T-helper 17 cell (primary cell): ENCODE data around the gene USP54. TPM values are rescaled to one million over a fixed set of nuclear protein-coding genes. Genes with fewer than 3 reads are reported as not detected.
A peak's percentile ranks its signal among the peaks of the same experiment; 100 is the strongest.
"Not testable (repeated sequence)": the region's sequence is repeated elsewhere in the genome, so short reads cannot be mapped to it uniquely, and the experiment has no call there.

Experiments
- ATAC-seq: fragments of 150-1000 bp; cut with Tn5 transposase; 2 replicates; pipeline ENCODE4 v1.10.0; 2021; ENCODE audit warnings: mild to moderate bottlenecking, moderate library complexity
- DNase-seq, 3 donors: peaks; one replicate each; pipeline versions ENCODE4 v3.0.0 to v3.0.0-alpha.2; 2020 to 2021
- H3K9me3 ChIP-seq: one replicate; pipeline ENCODE4 v1.7.0; 2013; ENCODE audit warnings: low read length, mild to moderate bottlenecking; ENCODE audit not compliant: control insufficient read depth, poor library complexity, severe bottlenecking
- H3K27ac Mint-ChIP-seq: one replicate; pipeline ENCODE4 v1.8.0; 2022; ENCODE audit warnings: mild to moderate bottlenecking, moderate library complexity, mixed read lengths
- H3K27me3 Mint-ChIP-seq: one replicate; pipeline ENCODE4 v1.8.0; 2022; ENCODE audit warnings: mixed read lengths
- H3K36me3 Mint-ChIP-seq: one replicate; pipeline ENCODE4 v1.8.0; 2022; ENCODE audit warnings: low read depth, mixed read lengths
- H3K4me1 Mint-ChIP-seq: one replicate; pipeline ENCODE4 v1.8.0; 2022; ENCODE audit warnings: mild to moderate bottlenecking, mixed read lengths
- H3K4me3 Mint-ChIP-seq: one replicate; pipeline ENCODE4 v1.8.0; 2022; ENCODE audit warnings: mild to moderate bottlenecking, moderate library complexity, mixed read lengths
- total RNA-seq, 4 donors: library from RNA in 2 of 4; stranded (reverse) in 2 of 4; gene quantifications; one replicate each; pipeline ENCODE4 v1.2.3 and lab custom pipeline; 2022 to 2026

The USP54 gene, protein sequence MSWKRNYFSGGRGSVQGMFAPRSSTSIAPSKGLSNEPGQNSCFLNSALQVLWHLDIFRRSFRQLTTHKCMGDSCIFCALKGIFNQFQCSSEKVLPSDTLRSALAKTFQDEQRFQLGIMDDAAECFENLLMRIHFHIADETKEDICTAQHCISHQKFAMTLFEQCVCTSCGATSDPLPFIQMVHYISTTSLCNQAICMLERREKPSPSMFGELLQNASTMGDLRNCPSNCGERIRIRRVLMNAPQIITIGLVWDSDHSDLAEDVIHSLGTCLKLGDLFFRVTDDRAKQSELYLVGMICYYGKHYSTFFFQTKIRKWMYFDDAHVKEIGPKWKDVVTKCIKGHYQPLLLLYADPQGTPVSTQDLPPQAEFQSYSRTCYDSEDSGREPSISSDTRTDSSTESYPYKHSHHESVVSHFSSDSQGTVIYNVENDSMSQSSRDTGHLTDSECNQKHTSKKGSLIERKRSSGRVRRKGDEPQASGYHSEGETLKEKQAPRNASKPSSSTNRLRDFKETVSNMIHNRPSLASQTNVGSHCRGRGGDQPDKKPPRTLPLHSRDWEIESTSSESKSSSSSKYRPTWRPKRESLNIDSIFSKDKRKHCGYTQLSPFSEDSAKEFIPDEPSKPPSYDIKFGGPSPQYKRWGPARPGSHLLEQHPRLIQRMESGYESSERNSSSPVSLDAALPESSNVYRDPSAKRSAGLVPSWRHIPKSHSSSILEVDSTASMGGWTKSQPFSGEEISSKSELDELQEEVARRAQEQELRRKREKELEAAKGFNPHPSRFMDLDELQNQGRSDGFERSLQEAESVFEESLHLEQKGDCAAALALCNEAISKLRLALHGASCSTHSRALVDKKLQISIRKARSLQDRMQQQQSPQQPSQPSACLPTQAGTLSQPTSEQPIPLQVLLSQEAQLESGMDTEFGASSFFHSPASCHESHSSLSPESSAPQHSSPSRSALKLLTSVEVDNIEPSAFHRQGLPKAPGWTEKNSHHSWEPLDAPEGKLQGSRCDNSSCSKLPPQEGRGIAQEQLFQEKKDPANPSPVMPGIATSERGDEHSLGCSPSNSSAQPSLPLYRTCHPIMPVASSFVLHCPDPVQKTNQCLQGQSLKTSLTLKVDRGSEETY (N-terminal part only)
- total RNA-seq (1 to 10 TPM; 3.6 TPM), total RNA-seq (lab: John Stamatoyannopoulos, UW) (5.9 to 10.0 reads per million in 2 donors)

GRCh38 chr10:73590881-73591799, at the start of gene USP54:
Gene USP54 (minus strand): TSS chr10:73591342. CDS start chr10:73575658, 15,684 bp downstream.
- H3K27ac Mint-ChIP-seq = peak within 1 kb of the TSS; percentile 76
- peak within 1 kb of the TSS; percentile 80 for H3K4me3 Mint-ChIP-seq
- DNase-seq (no peak), ATAC-seq (peak; percentile 74)
- H3K4me1 Mint-ChIP-seq = peaks cover 11% of the 10 kb centered on the region
- H3K9me3 ChIP-seq = no peaks in the 10 kb centered on the region
- H3K27me3 Mint-ChIP-seq = no peaks in the 10 kb centered on the region
- H3K36me3 Mint-ChIP-seq = no peaks in the 10 kb centered on the region

DNA sequence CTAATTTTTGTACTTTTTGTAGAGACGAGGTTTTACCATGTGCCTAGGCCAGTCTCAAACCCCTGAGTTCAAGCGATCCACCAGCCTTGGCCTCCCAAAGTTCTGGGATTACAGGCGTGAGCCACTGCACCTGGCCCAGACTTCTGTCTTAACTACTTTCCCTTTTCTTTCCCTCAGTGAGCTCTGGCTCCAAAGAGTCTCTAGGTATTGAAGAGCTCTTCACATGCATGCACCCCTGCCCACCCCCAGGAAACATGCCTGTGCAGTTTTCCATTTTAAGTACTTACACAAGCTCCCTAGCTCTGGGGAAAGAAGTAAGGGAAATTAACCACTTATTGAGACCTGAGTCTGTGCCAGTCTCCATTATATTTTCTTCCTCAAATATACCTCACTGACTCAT, 48.1 kb upstream of the USP54 start:
- no peaks in the 10 kb centered on the region for H3K9me3 ChIP-seq
- peaks cover 8% of the 10 kb centered on the region for H3K4me1 Mint-ChIP-seq
- no peaks in the 10 kb centered on the region for H3K36me3 Mint-ChIP-seq
- no peak overlapping the region for H3K4me3 Mint-ChIP-seq
- no peak overlapping the region for H3K27ac Mint-ChIP-seq
- DNase-seq (no peak), ATAC-seq (no peak)
- H3K27me3 Mint-ChIP-seq = peaks cover 13% of the 10 kb centered on the region

GRCh38 chr10:73635781-73636180, 44.6 kb upstream of the USP54 start:
- H3K27me3 Mint-ChIP-seq = peaks cover 5% of the 10 kb centered on the region
- no peak overlapping the region for H3K4me3 Mint-ChIP-seq
- no peaks in the 10 kb centered on the region for H3K9me3 ChIP-seq
- H3K36me3 Mint-ChIP-seq = no peaks in the 10 kb centered on the region
- ATAC-seq (no peak), DNase-seq (no peak)
- H3K4me1 Mint-ChIP-seq = peaks cover 2% of the 10 kb centered on the region
- H3K27ac Mint-ChIP-seq = no peak overlapping the region

DNA sequence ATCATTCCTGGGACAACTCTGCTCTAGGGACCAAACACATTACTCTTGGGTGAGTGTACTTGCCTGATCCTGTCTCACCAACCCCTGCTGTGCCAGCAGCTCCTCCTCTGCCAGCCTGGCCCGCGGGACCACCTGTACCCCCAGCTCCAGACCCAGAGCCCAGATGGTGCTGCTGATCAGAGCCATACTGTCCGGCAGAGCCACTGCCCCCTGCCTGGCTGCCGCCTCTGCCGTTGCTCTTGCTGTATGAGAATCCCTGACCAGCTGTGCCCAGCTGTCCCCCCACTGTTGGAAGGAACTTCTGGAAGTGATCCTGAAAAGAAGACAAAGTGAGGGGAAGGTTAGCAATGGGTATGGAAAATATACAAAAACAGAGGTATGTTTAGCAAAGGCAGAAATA, 43.3 kb upstream of the USP54 start:
- DNase-seq (no peak), ATAC-seq (no peak)
- H3K36me3 Mint-ChIP-seq = no peaks in the 10 kb centered on the region
- H3K9me3 ChIP-seq = no peaks in the 10 kb centered on the region
- H3K27me3 Mint-ChIP-seq = peaks cover 5% of the 10 kb centered on the region
- H3K27ac Mint-ChIP-seq = peak overlapping the region; percentile 24
- H3K4me3 Mint-ChIP-seq = no peak overlapping the region
- H3K4me1 Mint-ChIP-seq = no peaks in the 10 kb centered on the region

DNA sequence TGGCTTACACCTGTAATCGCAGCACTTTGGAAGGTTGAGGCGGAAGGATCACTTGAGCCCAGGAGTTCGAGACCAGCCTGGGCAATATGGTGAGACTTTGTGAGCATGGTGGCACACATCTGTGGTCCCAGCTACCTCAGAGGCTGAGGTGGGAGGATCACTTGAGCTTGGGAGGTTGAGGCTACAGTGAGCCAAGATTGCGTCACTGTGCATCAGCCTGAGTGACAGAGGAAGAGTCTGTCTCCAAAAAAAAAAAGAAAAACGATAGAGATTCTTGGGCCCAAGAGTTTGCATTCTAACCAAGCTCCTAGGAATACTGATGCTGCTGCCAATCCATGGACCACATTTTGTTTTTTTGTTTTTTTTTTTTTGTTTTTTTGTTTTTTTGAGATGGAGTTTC, 38.0 kb upstream of the USP54 start:
- Mint-ChIP-seq H3K4me3 (no peak overlapping the region), H3K4me1 (peaks cover 14% of the 10 kb centered on the region), H3K27ac (no peak overlapping the region), H3K27me3 (no peaks in the 10 kb centered on the region), H3K36me3 (peaks cover 2% of the 10 kb centered on the region)
- DNase-seq (no peak), ATAC-seq (no peak)
- H3K9me3 ChIP-seq = no peaks in the 10 kb centered on the region

- ATAC-seq (no peak), DNase-seq (no peak)
- Mint-ChIP-seq H3K27me3 (no peaks in the 10 kb centered on the region), H3K27ac (no peak overlapping the region), H3K36me3 (peaks cover 2% of the 10 kb centered on the region), H3K4me1 (peaks cover 14% of the 10 kb centered on the region), H3K4me3 (no peak overlapping the region)
- no peaks in the 10 kb centered on the region for H3K9me3 ChIP-seq
These were observed 37.3 kb upstream of the USP54 start for GRCh38 chr10:73628405-73628804.

- ATAC-seq = no peak
- H3K36me3 Mint-ChIP-seq = peaks cover 2% of the 10 kb centered on the region
- no peaks in the 10 kb centered on the region for H3K9me3 ChIP-seq
- H3K4me3 Mint-ChIP-seq = peak overlapping the region; percentile 3
- no peak for DNase-seq
- H3K27ac Mint-ChIP-seq = peak overlapping the region; percentile 97
- no peaks in the 10 kb centered on the region for H3K27me3 Mint-ChIP-seq
- H3K4me1 Mint-ChIP-seq = peaks cover 14% of the 10 kb centered on the region
These were observed 36.2 kb upstream of the USP54 start for GRCh38 chr10:73627300-73627699.

GRCh38 chr10:73625884-73626752, 35.0 kb upstream of the USP54 start:
- H3K4me3 Mint-ChIP-seq = peak overlapping the region; percentile 95
- ATAC-seq = peak; percentile 97
- H3K9me3 ChIP-seq = no peaks in the 10 kb centered on the region
- H3K27me3 Mint-ChIP-seq = no peaks in the 10 kb centered on the region
- peak; percentile 84 to 90 (median 89) for DNase-seq
- H3K27ac Mint-ChIP-seq = peak overlapping the region; percentile 97
- H3K36me3 Mint-ChIP-seq = peaks cover 2% of the 10 kb centered on the region
- peaks cover 14% of the 10 kb centered on the region for H3K4me1 Mint-ChIP-seq

- no peaks in the 10 kb centered on the region for H3K27me3 Mint-ChIP-seq
- no peaks in the 10 kb centered on the region for H3K9me3 ChIP-seq
- peaks cover 14% of the 10 kb centered on the region for H3K4me1 Mint-ChIP-seq
- H3K27ac Mint-ChIP-seq = peak overlapping the region; percentile 97
- H3K36me3 Mint-ChIP-seq = peaks cover 2% of the 10 kb centered on the region
- peak; percentile 63 for ATAC-seq
- peak in 1 of 3 donors; percentile 15 for DNase-seq
- H3K4me3 Mint-ChIP-seq = peak overlapping the region; percentile 95
These were observed 34.1 kb upstream of the USP54 start for GRCh38 chr10:73625004-73625883.

GRCh38 chr10:73623056-73623455, 31.9 kb upstream of the USP54 start:
- no peaks in the 10 kb centered on the region for H3K9me3 ChIP-seq
- Mint-ChIP-seq H3K4me3 (no peak overlapping the region), H3K27ac (no peak overlapping the region), H3K27me3 (no peaks in the 10 kb centered on the region), H3K4me1 (peaks cover 14% of the 10 kb centered on the region), H3K36me3 (peaks cover 2% of the 10 kb centered on the region)
- ATAC-seq (no peak), DNase-seq (no peak)

- not testable (repeated sequence) for H3K9me3 ChIP-seq, ATAC-seq, H3K36me3 Mint-ChIP-seq, H3K4me1 Mint-ChIP-seq, H3K4me3 Mint-ChIP-seq, DNase-seq, H3K27ac Mint-ChIP-seq, H3K27me3 Mint-ChIP-seq
These were observed 29.8 kb upstream of the USP54 start for GRCh38 chr10:73620974-73621373.
